Measurements from ENCODE around the gene ACVRL1. TPM values are rescaled to one million over a fixed set of nuclear protein-coding genes. Genes with fewer than 3 reads are reported as not detected.

Gene ACVRL1
- total and polyA plus RNA-seq, 9 of the 15 experiments (the other 6 are each of a cell fraction or from before 2014, with no cell fraction given), result 0.07 to 1.4 (median 0.30) TPM

GRCh38 chr12:51886021-51886710, 21.1 kb upstream of the ACVRL1 start (continued):
- TF ChIP-seq, protein P1, sequence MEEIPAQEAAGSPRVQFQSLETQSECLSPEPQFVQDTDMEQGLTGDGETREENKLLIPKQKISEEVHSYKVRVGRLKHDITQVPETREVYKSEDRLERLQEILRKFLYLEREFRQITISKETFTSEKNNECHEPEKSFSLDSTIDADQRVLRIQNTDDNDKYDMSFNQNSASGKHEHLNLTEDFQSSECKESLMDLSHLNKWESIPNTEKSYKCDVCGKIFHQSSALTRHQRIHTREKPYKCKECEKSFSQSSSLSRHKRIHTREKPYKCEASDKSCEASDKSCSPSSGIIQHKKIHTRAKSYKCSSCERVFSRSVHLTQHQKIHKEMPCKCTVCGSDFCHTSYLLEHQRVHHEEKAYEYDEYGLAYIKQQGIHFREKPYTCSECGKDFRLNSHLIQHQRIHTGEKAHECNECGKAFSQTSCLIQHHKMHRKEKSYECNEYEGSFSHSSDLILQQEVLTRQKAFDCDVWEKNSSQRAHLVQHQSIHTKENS (CRISPR knock-in tag; IDR thresholded peaks at IDR 0.05), result no peak
- TF ChIP-seq ZNF639 (CRISPR knock-in tag; conservative IDR thresholded peaks at IDR 0.05 in 1 of 2, IDR thresholded peaks at IDR 0.05 in 1 of 2) (0 out of 4 replicates have a peak, but pooled peaks of 1 of the 2 experiments have one; percentile 41), E2F4 (CRISPR knock-in tag; IDR thresholded peaks at IDR 0.05; ENCODE audit: low read depth) (no peak), ZNF263 (CRISPR knock-in tag; IDR thresholded peaks at IDR 0.05; ENCODE audit: borderline replicate concordance) (no peak), FIP1L1 (IDR thresholded peaks at IDR 0.05; ENCODE audit: low read depth, low read length, poor library complexity, severe bottlenecking) (no peak), PTTG1 (tag; IDR thresholded peaks at IDR 0.05; ENCODE audit: low read depth) (no peak), TRIM24 (IDR thresholded peaks at IDR 0.05) (0 out of 4 replicates have a peak, but pooled peaks of 1 of the 2 experiments have one; percentile 4)
- TF ChIP-seq, protein P2, sequence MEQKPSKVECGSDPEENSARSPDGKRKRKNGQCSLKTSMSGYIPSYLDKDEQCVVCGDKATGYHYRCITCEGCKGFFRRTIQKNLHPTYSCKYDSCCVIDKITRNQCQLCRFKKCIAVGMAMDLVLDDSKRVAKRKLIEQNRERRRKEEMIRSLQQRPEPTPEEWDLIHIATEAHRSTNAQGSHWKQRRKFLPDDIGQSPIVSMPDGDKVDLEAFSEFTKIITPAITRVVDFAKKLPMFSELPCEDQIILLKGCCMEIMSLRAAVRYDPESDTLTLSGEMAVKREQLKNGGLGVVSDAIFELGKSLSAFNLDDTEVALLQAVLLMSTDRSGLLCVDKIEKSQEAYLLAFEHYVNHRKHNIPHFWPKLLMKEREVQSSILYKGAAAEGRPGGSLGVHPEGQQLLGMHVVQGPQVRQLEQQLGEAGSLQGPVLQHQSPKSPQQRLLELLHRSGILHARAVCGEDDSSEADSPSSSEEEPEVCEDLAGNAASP (IDR thresholded peaks at IDR 0.05), result no peak
- TF ChIP-seq, protein P3, sequence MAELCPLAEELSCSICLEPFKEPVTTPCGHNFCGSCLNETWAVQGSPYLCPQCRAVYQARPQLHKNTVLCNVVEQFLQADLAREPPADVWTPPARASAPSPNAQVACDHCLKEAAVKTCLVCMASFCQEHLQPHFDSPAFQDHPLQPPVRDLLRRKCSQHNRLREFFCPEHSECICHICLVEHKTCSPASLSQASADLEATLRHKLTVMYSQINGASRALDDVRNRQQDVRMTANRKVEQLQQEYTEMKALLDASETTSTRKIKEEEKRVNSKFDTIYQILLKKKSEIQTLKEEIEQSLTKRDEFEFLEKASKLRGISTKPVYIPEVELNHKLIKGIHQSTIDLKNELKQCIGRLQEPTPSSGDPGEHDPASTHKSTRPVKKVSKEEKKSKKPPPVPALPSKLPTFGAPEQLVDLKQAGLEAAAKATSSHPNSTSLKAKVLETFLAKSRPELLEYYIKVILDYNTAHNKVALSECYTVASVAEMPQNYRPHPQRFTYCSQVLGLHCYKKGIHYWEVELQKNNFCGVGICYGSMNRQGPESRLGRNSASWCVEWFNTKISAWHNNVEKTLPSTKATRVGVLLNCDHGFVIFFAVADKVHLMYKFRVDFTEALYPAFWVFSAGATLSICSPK (IDR thresholded peaks at IDR 0.05; ENCODE audit: borderline replicate concordance), result no peak
- TF ChIP-seq, protein P4, sequence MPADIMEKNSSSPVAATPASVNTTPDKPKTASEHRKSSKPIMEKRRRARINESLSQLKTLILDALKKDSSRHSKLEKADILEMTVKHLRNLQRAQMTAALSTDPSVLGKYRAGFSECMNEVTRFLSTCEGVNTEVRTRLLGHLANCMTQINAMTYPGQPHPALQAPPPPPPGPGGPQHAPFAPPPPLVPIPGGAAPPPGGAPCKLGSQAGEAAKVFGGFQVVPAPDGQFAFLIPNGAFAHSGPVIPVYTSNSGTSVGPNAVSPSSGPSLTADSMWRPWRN (IDR thresholded peaks at IDR 0.05; ENCODE audit: low read depth), result no peak
- TF ChIP-seq, protein P5, sequence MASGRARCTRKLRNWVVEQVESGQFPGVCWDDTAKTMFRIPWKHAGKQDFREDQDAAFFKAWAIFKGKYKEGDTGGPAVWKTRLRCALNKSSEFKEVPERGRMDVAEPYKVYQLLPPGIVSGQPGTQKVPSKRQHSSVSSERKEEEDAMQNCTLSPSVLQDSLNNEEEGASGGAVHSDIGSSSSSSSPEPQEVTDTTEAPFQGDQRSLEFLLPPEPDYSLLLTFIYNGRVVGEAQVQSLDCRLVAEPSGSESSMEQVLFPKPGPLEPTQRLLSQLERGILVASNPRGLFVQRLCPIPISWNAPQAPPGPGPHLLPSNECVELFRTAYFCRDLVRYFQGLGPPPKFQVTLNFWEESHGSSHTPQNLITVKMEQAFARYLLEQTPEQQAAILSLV (tag; IDR thresholded peaks at IDR 0.05), result no peak
- TF ChIP-seq, protein P6, sequence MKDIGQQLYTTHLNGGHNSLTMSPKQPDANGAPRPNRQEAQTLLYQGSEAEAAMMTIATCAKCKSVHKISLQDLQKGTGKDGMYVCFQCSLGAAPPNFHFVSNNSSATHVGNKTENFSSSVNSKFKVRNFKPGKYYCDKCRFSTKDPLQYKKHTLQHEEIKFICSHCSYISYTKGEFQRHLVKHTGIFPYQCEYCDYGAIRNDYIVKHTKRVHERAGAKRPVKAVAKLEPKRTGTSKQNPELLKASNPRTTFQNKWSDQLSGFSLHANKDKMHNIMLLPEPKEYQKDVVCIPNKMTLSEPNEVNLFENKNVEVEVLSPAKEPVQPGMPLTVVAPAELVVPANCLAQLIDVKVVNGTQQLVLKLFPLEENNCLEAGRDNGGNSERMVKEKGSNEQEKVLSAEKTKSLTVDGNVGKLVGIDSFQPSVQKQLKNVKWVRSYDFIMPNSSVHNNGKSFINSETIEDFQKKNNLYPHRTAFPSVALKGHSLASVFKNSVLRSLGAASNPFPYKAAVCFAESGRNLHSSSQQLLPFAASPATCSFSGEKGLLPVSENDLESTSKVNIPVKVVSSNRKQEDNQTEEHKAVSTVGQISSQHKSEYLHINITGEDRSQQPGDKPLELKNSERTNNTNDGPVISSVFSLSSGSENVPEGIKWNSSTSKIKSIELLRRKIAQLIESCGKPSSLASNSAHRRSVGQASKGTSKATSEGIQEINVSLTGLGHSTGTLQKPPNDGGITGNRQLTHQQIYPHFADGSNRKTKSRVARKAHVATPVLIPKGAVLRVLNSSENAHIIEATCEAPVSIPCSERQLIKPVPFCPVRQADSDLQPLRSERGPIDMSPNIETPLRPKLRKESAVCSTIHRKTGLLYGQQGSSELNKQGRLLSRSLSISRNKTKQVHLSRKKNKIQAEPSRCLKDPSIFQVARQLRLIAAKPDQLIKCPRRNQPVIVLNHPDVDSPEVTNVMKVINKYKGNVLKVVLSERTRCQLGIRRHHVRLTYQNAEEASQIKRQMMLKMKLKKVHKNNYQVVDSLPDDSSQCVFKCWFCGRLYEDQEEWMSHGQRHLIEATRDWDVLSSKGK (CRISPR knock-in tag; IDR thresholded peaks at IDR 0.05), result no peak
